ENCODE results near the gene ATPAF2.
"Not testable (repeated sequence)": the region's sequence is repeated elsewhere in the genome, so short reads cannot be mapped to it uniquely, and the experiment has no call there.

ATPAF2 gene

GRCh38 chr17:18008496-18009268 lies 30.3 kb downstream of the ATPAF2 start:
- DNase-seq: no peak

DNA sequence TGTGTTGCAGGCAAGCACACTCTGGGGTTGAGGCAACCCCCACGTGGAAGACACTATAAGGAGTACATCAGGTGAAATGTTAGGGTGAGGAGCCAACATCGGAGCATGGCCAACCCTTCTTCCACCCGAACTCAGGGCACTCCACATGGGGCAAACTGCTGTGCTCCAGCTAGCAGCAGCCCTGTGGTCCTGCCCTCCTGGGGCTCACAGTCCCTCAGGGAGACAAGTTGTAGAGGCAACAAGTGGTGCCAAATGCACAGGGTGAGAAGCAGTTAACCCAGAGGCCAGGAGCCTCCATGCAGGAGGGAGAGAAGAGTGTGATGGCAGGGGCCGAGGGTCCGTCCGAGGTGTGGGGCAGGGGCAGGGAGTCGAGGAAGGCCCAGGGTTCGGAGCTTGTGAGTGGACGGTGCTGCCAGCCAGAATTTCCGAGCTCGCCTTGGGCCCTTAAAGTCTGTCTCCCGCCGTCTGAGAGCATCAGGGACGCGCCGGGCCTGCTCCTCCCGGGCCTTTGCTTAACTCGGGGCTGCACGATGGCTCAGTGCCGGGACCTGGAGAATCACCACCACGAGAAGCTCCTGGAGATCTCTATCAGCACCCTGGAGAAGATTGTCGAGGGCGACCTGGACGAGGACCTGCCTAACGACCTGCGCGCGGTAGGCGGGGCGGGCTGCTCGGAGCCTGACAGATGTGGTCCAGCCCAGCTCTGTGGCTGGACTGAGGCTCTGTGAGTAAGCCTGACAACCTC lies 32.3 kb downstream of the ATPAF2 start:
- DNase-seq: no peak

GRCh38 chr17:18005496-18005895 lies 33.5 kb downstream of the ATPAF2 start:
- no peak for DNase-seq

GRCh38 chr17:18004884-18005305 lies 34.1 kb downstream of the ATPAF2 start:
- DNase-seq: no peak

DNA sequence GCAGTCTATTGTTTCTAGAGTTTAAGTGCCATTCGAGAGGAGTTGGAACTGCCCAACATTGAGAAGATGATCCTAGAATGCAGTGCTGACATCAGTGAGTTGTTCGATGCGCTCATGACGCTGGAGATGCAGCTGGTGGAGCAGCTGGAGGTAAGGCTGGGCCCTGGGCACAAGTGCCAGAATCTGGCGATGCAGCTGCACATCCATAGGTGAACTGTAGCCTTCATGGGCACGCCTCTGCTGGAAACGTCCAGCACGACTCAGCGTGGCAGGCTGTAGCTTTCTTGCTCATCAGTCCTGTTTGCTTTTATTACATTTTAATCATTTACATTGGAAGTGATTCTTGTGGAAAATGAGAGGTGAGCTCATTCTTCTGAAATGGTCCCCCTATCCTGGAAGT lies 34.6 kb downstream of the ATPAF2 start:
- DNase-seq: no peak

DNA sequence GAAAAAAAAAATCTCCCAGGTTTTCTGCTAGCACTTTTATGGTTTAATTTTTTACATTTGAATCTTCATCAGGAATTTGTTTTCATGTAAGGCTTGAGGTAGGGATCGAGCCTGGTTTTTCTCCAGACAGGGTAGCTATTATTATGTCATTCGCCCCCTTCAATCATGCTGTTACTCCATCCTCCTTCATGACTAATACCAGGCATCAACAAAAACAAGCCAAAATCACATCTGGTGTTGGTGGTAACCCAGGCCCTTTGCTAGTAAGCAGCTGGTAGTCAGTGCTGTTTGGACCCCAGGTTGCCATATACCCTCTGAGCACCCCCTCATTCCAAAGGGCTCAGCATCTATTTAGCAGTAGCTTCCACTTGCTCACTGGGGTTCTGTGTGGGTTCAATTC lies 36.8 kb downstream of the ATPAF2 start:
- no peak for DNase-seq

GRCh38 chr17:18000030-18000408 lies 38.9 kb downstream of the ATPAF2 start:
- no peak for DNase-seq

DNA sequence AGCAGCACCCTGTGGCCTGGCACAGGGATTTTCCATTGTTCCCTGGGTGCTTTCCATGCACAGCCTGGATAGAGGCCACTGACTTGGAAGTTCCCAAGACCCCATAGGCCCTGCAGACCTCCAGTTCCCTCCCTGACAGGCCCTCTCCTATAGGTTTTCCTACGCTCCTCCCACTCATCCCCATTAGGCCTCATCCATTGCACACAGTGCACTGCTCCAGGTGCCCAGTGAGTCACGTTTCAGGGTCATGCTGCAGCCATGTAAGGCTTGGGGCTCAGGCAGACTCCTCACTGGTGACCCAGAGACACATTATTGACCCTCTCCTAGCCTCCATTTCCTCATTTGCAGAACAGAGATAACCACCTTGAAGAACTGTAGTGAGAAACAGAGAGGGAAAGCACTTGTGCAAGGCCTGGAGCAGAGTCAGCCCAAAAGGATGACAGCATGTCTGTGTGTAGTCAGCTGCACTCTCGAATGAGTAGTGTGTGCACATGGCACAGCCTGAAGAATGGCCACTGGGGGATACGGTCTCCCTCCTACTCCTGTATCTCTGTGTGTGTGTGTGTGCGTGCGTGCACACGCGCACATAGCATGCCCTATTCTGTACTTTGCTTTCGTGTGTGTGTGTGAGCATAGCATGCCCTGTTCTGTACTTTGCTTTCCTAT lies 39.5 kb downstream of the ATPAF2 start:
- DNase-seq: no peak

DNA sequence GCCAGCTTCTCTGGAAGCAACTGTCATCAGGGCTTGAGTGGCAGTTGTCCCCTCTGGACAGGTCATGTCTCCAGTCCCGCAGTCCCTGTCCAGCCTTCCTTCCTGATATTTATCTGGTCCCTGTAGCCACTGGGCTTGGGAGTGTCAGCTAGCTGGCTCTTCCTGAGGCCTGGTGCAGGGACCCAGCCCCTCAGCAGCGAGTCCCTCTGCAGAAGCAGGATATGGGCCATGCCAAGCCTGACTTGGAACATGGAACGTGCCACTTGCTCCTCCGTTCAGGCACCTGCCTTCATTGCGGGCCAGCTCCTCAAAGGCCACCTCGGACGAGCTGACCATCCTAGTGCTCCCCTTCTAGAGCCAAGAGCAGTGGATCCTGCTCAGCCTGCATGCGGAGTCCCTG lies 40.0 kb downstream of the ATPAF2 start:
- DNase-seq: no peak

- DNase-seq: not testable (repeated sequence)
Measured at GRCh38 chr17:17995887-17996286, 43.1 kb downstream of the ATPAF2 start.

GRCh38 chr17:17994271-17995069 lies 44.5 kb downstream of the ATPAF2 start:
- no peak for DNase-seq

DNA sequence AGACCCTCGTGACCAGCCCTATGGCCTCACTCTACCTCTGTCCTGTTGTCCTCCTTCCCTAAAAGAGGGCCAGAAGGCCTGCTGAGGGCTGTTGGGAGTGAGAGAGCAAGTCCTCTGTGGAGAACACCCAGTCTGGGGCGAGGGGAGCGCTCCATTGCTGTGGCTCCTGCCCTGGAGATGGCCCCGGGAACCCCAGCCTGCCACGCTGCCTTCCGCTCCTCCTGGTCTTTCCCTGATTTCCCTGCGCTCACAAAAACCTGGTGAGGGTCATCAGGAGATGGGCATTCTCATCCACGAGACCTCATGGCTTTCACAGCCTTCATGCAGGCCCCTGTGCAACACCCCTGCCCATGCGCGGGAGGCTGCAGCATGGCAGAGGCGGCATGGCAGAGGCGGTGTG lies 45.1 kb downstream of the ATPAF2 start:
- no peak for DNase-seq

DNA sequence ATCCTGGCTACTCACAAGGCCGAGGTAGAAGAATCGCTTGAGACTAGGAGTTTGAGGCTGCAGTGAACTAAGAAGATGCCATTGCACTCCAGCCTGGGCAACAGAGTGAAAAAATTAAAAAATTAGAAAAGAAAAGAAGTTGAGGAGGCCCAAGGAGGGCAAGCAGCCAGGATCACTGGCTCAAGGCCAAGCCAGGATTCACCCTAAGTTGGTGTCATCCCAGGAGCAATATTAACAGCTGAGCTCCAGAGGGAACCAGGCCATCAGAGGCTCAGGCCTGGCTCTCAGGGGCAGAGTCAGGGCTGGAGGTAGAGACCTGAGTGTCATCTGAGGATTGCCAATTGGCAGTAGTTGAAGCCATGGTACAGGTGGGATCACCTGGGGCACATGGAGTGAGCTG lies 45.6 kb downstream of the ATPAF2 start:
- DNase-seq: no peak

- no peak for DNase-seq
Measured at GRCh38 chr17:17990282-17990681, 48.7 kb downstream of the ATPAF2 start.

- DNase-seq: no peak
Measured at GRCh38 chr17:17989618-17990017, 49.4 kb downstream of the ATPAF2 start.

GRCh38 chr17:17989081-17989480 lies 49.9 kb downstream of the ATPAF2 start:
- DNase-seq: no peak

GRCh38 chr17:17988427-17988945 lies 50.5 kb downstream of the ATPAF2 start:
- DNase-seq: no peak

GRCh38 chr17:17987901-17988300 lies 51.1 kb downstream of the ATPAF2 start:
- DNase-seq: no peak

DNA sequence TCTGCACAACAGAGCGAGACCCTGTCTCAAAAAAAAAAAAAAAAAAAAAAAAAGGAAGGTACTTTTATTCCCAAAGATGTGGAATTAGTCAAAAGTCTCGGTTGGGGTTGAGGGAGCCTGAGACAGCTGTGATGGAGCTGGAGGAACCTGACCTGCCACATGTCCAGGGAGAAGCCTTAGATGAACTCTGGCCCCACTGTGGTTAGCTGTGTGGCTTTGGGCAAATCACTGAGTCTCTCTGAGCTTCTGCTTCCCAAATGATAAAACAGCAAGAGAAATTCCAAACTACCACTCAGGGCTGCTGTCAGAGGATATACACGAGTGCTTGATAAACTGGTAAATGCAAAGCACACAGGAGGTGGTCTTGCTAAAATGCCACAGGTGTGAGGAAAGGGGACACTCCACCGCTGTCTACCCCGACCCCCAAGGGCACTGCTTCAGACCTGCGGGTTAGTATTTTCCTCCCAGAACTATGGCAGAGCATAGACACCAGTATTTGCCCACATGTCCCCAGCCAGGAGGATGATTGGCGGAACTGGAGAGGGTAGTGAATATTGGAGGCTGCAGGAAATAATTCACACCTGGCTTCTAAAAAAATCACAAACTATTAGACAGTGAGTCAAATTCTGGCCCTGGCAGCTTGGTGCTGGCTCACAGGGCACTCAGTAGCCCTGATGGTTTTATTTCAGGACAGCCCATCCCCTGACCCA lies 51.6 kb downstream of the ATPAF2 start:
- DNase-seq: no peak

DNA sequence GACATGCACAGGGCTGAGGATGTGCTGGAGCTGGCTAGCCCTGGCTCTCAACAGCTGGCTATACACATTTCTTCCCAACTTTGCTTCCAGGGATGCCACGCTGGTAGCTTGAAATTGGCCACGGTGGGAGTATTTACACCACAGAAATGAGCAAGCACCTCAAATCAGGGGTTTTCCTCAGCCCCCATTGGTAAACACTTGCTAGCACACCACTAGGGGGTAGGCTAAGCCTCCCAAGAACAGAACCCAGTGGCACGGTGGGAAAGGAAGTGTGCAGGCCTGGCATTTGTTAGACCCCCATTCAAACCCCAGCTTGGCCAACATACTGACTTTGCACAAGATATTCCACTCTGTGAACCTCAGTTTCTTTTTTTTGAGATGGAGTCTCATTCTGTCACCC lies 53.4 kb downstream of the ATPAF2 start:
- DNase-seq: no peak

DNA sequence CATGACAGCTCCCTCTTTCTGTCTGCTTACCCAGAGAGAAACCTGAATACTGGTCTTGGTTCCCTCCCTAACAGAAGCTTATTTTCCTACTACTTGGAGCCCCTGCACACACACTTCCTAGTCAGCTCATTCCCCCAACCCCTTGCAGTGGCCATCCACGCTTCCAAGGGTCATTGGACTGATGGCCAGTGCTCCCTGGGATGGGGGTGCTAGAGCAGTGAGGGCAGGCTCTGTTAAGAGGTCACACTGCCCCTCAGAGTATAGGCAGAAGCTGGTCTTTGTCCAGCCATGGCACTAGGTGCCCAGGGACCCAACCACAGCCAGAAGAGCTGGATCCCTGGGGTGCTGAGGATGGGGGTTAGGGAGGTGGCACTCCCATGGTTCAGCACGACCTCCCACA lies 53.8 kb downstream of the ATPAF2 start:
- DNase-seq: no peak

- no peak for DNase-seq
Measured at GRCh38 chr17:17983776-17984175, 55.2 kb downstream of the ATPAF2 start.
